Measurements from ENCODE around the gene APBA2.
"Not testable (repeated sequence)": the region's sequence is repeated elsewhere in the genome, so short reads cannot be mapped to it uniquely, and the experiment has no call there.

GRCh38 chr15:28847959-28848358 lies 37.8 kb upstream of the APBA2 start:
- TF ChIP-seq, protein P1, sequence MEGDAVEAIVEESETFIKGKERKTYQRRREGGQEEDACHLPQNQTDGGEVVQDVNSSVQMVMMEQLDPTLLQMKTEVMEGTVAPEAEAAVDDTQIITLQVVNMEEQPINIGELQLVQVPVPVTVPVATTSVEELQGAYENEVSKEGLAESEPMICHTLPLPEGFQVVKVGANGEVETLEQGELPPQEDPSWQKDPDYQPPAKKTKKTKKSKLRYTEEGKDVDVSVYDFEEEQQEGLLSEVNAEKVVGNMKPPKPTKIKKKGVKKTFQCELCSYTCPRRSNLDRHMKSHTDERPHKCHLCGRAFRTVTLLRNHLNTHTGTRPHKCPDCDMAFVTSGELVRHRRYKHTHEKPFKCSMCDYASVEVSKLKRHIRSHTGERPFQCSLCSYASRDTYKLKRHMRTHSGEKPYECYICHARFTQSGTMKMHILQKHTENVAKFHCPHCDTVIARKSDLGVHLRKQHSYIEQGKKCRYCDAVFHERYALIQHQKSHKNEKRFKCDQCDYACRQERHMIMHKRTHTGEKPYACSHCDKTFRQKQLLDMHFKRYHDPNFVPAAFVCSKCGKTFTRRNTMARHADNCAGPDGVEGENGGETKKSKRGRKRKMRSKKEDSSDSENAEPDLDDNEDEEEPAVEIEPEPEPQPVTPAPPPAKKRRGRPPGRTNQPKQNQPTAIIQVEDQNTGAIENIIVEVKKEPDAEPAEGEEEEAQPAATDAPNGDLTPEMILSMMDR (IDR thresholded peaks at IDR 0.05 in 2 of 3, conservative IDR thresholded peaks at IDR 0.05 in 1 of 3; ENCODE audit: control insufficient read depth in 2 of 3, extremely low read depth in 1 of 3, insufficient read depth in 1 of 3, low read depth in 3 of 3, low read length in 3 of 3), result not testable (repeated sequence)
- TF ChIP-seq CREM (IDR thresholded peaks at IDR 0.05; ENCODE audit: low read depth); POLR2A (IDR thresholded peaks at IDR 0.05; ENCODE audit: low read depth, low read length); RFX5 (IDR thresholded peaks at IDR 0.05; ENCODE audit: low read depth, low read length); STAT1 (conservative IDR thresholded peaks at IDR 0.05); CEBPB (IDR thresholded peaks at IDR 0.05; ENCODE audit: borderline replicate concordance in 1 of 2, low read depth in 2 of 2, low read length in 2 of 2); POLR2AphosphoS5 (IDR thresholded peaks at IDR 0.05; ENCODE audit: low read length); ELK1 (IDR thresholded peaks at IDR 0.05; ENCODE audit: low read depth, low read length); MXI1 (IDR thresholded peaks at IDR 0.05; ENCODE audit: low read depth, low read length); E2F4 (IDR thresholded peaks at IDR 0.05; ENCODE audit: low read depth, low read length); RELA (IDR thresholded peaks at IDR 0.05; ENCODE audit: borderline replicate concordance, partially characterized antibody); FOXK2 (IDR thresholded peaks at IDR 0.05): not testable (repeated sequence)
- TF ChIP-seq, protein P2, sequence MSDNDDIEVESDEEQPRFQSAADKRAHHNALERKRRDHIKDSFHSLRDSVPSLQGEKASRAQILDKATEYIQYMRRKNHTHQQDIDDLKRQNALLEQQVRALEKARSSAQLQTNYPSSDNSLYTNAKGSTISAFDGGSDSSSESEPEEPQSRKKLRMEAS (IDR thresholded peaks at IDR 0.05; ENCODE audit: low read depth, low read length), result not testable (repeated sequence)
- TF ChIP-seq, protein P3, sequence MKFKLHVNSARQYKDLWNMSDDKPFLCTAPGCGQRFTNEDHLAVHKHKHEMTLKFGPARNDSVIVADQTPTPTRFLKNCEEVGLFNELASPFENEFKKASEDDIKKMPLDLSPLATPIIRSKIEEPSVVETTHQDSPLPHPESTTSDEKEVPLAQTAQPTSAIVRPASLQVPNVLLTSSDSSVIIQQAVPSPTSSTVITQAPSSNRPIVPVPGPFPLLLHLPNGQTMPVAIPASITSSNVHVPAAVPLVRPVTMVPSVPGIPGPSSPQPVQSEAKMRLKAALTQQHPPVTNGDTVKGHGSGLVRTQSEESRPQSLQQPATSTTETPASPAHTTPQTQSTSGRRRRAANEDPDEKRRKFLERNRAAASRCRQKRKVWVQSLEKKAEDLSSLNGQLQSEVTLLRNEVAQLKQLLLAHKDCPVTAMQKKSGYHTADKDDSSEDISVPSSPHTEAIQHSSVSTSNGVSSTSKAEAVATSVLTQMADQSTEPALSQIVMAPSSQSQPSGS (IDR thresholded peaks at IDR 0.05; ENCODE audit: low read length), result not testable (repeated sequence)
